Central memory CD8-positive, alpha-beta T cell (primary cell): ENCODE measurements around the gene FAM107B.

Experiments used
- ATAC-seq: fragments of 150-1000 bp; cut with Tn5 transposase; replicated peaks from 2 replicates; pipeline ENCODE4 v1.10.0; 2022; ENCODE audit warnings: mild to moderate bottlenecking, moderate FRiP score, moderate number of reproducible peaks; ENCODE audit not compliant: poor library complexity, severe bottlenecking; ENCODE audit errors: extremely low read depth
- DNase-seq, 2 donors: peaks; one replicate each; pipeline ENCODE4 v3.0.0; 2021; ENCODE audit warnings: low spot score in 2 of 2
- H3K27ac Mint-ChIP-seq: one replicate; pipeline ENCODE4 v1.8.0; 2022; ENCODE audit warnings: low read depth, mild to moderate bottlenecking, moderate library complexity, mixed read lengths
- H3K27me3 Mint-ChIP-seq: one replicate; pipeline ENCODE4 v1.8.0; 2022; ENCODE audit warnings: mixed read lengths
- H3K36me3 Mint-ChIP-seq: one replicate; pipeline ENCODE4 v1.8.0; 2022; ENCODE audit warnings: mild to moderate bottlenecking, moderate library complexity, mixed read lengths; ENCODE audit not compliant: insufficient read depth
- H3K4me1 Mint-ChIP-seq: one replicate; pipeline ENCODE4 v1.8.0; 2022; ENCODE audit warnings: mixed read lengths
- H3K4me3 Mint-ChIP-seq: one replicate; pipeline ENCODE4 v1.8.0; 2022; ENCODE audit warnings: mild to moderate bottlenecking, moderate library complexity, mixed read lengths
- H3K9me3 Mint-ChIP-seq: one replicate; pipeline ENCODE4 v1.8.0; 2022; ENCODE audit warnings: mixed read lengths

Gene FAM107B

DNA sequence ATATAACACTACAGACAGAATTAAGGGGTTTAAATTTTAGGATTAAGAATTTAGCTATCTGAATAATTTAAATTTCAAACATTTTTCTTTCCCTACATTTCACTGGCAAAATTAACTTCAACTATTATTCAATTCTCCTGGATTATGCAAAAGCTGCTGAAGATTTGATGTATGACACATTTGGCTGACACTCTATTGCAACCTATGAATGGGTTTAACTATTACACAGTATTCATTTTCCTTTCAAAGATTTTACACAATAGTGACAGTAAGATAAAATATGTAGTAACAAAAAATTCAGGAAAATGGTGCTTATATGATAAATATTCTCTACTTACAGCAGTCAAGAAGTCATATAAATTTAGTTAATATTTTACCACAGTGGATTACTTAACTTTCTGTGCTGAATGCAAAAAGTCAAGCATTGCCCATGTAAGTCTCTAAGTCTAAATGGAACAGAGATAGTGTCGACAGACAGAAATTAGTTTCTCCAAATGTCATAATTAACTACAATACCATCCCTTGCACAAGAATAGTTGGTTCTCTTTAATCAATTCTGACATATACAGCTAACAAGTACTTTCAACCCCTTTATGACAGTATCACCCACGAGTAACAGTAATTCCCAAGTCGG is 249.9 kb downstream of the FAM107B start:
- Mint-ChIP-seq H3K36me3 (peaks cover 76% of the 10 kb centered on the region), H3K27ac (peak overlapping the region; percentile 38), H3K27me3 (no peaks in the 10 kb centered on the region), H3K9me3 (no peaks in the 10 kb centered on the region), H3K4me1 (peaks cover 51% of the 10 kb centered on the region), H3K4me3 (no peak overlapping the region)
- DNase-seq (no peak), ATAC-seq (no peak)

DNA sequence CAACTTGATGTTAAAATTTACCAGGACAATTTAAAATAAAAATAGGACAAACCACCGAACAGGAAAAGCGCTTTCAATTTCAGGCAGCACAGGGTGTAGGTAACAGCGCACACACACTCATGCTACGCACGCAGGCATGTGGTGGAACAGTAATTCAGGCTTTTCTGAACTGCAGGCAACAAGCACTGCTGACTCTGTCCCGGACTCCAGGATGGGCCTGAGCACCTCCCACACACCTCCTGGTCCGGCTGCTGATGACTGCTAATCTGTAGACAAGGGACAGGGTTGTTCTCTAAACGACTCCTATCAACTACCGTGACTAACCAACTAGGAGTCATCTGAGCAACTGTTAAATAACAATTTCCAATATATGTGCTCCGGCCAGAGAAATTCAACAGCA is 251.4 kb downstream of the FAM107B start:
- peak overlapping the region; percentile 46 for H3K27ac Mint-ChIP-seq
- no peaks in the 10 kb centered on the region for H3K9me3 Mint-ChIP-seq
- H3K4me1 Mint-ChIP-seq: peaks cover 35% of the 10 kb centered on the region
- ATAC-seq: no peak
- no peaks in the 10 kb centered on the region for H3K27me3 Mint-ChIP-seq
- no peak for DNase-seq
- H3K4me3 Mint-ChIP-seq: no peak overlapping the region
- H3K36me3 Mint-ChIP-seq: peaks cover 71% of the 10 kb centered on the region

DNA sequence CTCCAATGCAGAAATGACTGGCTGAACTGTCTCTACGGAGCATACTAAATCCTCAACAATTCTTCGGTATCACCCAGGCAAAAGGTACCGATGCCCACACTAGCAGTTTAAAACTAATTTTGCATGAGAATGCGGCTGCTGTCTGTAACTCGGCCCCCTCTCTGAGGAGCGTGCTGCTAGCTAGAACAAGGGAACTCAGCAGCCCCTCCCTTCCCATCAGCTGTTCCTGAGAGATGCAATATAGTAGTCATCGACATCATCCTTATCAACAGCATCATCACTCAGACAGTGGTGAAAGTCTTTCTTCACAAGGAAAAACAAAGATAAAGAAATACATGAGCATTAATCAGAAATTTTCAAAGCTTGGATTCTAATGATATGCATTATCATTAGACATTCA is 254.9 kb downstream of the FAM107B start:
- H3K27ac Mint-ChIP-seq: no peak overlapping the region
- H3K4me1 Mint-ChIP-seq: peaks cover 21% of the 10 kb centered on the region
- no peak overlapping the region for H3K4me3 Mint-ChIP-seq
- DNase-seq: no peak
- peaks cover 58% of the 10 kb centered on the region for H3K36me3 Mint-ChIP-seq
- no peaks in the 10 kb centered on the region for H3K9me3 Mint-ChIP-seq
- H3K27me3 Mint-ChIP-seq: no peaks in the 10 kb centered on the region
- no peak for ATAC-seq

DNA sequence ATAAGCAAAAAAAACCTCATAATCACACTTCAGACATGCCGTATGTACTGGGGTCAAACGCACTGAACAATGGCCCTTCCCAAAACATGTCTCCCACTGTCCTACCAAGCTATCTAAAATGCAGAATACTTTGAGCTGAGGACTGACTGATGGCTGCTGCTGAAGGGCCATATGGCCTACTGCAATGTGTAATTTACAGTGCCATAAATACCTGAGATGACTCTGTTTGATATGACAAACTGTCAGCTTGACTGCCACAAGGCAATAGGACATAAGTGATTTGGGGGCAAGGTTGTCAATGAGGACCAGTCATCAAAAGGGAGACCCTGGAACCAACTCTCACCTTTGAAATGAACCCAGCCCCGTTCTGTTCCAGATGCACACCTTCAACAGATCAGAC is 256.5 kb downstream of the FAM107B start:
- Mint-ChIP-seq H3K27ac (no peak overlapping the region), H3K27me3 (no peaks in the 10 kb centered on the region), H3K4me3 (no peak overlapping the region), H3K9me3 (no peaks in the 10 kb centered on the region), H3K4me1 (peaks cover 11% of the 10 kb centered on the region), H3K36me3 (peaks cover 50% of the 10 kb centered on the region)
- DNase-seq (no peak), ATAC-seq (no peak)

DNA sequence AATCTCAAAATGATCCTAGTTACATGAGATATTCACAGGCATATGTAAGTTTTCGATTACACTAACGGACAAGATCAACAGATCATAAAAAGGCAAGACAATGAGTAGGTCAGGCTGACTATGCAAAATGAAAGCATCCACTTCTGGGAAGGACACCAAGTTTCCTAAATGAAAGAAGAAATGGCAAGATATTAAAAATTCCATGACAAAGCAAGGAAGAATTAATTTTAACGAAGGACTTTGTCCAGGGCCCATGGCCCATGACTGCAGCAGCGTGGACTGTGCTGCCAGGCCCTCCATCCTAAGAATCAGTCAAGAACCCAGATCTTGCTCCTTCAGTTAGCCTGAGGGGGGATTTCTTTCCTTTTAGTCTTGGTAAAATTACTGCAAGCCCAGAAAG is 261.6 kb downstream of the FAM107B start:
- H3K4me3 Mint-ChIP-seq: no peak overlapping the region
- H3K27ac Mint-ChIP-seq: peak overlapping the region; percentile 65
- H3K4me1 Mint-ChIP-seq: no peaks in the 10 kb centered on the region
- H3K27me3 Mint-ChIP-seq: no peaks in the 10 kb centered on the region
- DNase-seq: no peak
- ATAC-seq: no peak
- no peaks in the 10 kb centered on the region for H3K9me3 Mint-ChIP-seq
- H3K36me3 Mint-ChIP-seq: peaks cover 26% of the 10 kb centered on the region

DNA sequence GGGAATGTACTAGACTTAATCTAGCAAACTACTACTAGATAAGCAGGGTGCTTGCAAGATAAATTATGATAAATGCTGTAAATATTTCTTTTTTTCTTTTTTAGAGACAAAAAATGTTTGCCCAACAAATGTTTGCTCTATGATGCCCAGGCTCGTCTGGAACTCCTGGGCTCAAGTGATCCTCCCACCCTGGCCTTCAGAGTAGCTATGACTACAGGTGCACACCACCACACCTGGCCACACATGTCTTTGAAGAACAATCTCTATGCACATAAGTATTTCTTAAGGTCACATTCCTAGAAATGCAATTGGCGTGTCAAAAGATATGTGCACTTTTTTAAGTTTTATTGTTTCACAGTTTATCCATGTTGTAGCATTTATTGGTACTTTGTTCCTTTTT is 264.4 kb downstream of the FAM107B start:
- H3K36me3 Mint-ChIP-seq: peaks cover 18% of the 10 kb centered on the region
- no peaks in the 10 kb centered on the region for H3K27me3 Mint-ChIP-seq
- no peak overlapping the region for H3K27ac Mint-ChIP-seq

DNA sequence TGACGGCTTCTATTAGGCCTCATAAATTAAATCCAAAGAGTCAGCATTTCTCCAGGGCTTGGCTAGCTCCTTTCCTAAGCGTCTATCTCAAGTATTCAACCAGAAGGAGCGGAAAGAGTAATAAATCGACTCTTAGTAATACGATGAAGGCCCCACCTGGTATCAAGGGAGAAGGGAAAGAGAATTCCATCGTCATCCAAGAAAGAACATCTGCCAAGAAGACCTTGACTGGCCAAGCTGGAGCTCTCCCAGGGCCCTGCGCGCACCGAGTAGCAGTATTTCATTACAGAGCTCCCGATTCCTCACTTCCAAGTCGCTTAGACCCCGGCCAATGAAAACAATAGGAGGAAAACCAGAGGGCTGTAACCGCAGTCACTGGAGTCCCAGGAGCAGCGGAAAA is 266.0 kb downstream of the FAM107B start:
- H3K9me3 Mint-ChIP-seq: no peaks in the 10 kb centered on the region
- peaks cover 19% of the 10 kb centered on the region for H3K4me1 Mint-ChIP-seq
- ATAC-seq: no peak
- H3K27ac Mint-ChIP-seq: no peak overlapping the region
- H3K4me3 Mint-ChIP-seq: no peak overlapping the region
- peaks cover 18% of the 10 kb centered on the region for H3K36me3 Mint-ChIP-seq
- no peaks in the 10 kb centered on the region for H3K27me3 Mint-ChIP-seq
- no peak for DNase-seq

More for the DNA sequence above, 264.4 kb downstream of the FAM107B start:
- no peaks in the 10 kb centered on the region for H3K9me3 Mint-ChIP-seq
- H3K4me1 Mint-ChIP-seq: peaks cover 19% of the 10 kb centered on the region
- no peak overlapping the region for H3K4me3 Mint-ChIP-seq
- ATAC-seq (no peak), DNase-seq (no peak)

DNA sequence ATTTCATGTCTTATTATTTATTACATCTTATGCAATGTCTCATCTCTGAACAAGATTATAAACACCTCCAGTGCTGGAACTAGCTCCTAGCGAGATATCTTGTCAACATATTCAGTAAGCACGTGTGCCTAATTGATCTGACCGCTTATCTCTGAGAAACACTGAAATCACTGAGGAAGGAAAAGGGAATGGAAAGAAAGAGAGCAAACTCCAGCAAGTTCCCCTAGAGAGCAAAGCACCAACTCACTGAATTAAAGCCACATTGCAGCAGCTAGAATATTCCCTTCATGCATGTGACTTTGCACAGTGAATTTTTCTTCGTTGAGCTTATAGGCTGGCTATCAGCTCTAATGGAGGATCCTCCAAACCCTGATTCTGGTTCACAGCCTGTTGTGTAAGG is 266.9 kb downstream of the FAM107B start:
- DNase-seq: no peak
- no peaks in the 10 kb centered on the region for H3K27me3 Mint-ChIP-seq
- no peak overlapping the region for H3K4me3 Mint-ChIP-seq
- H3K36me3 Mint-ChIP-seq: peaks cover 14% of the 10 kb centered on the region
- H3K9me3 Mint-ChIP-seq: no peaks in the 10 kb centered on the region
- ATAC-seq: peak; percentile 30
- H3K27ac Mint-ChIP-seq: peak overlapping the region; percentile 82
- peaks cover 19% of the 10 kb centered on the region for H3K4me1 Mint-ChIP-seq

DNA sequence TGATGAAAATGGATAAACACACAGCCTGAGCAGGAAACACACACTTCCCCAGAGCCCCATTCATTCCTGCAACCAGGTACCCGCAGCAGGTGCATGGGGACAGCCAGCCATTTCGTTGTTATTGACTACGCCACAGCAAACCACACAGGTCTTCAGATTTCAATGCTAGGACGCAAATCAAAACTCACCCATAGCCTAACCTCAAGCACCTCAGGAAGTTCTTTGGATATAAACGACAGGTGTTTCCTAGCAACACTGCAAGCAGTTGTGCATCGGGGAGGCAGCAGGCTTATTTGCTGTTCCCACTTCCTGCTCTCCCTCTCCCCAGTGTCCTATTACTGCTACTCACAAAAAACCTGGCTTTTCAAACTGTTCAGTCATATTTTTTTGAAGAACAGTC is 267.5 kb downstream of the FAM107B start:
- H3K4me3 Mint-ChIP-seq: peak overlapping the region; percentile 23
- ATAC-seq (peak; percentile 89), DNase-seq (peak; percentile 22 to 35)
- H3K36me3 Mint-ChIP-seq: peaks cover 14% of the 10 kb centered on the region
- H3K9me3 Mint-ChIP-seq: no peaks in the 10 kb centered on the region
- H3K27ac Mint-ChIP-seq: peak overlapping the region; percentile 82
- no peaks in the 10 kb centered on the region for H3K27me3 Mint-ChIP-seq
- peaks cover 19% of the 10 kb centered on the region for H3K4me1 Mint-ChIP-seq

DNA sequence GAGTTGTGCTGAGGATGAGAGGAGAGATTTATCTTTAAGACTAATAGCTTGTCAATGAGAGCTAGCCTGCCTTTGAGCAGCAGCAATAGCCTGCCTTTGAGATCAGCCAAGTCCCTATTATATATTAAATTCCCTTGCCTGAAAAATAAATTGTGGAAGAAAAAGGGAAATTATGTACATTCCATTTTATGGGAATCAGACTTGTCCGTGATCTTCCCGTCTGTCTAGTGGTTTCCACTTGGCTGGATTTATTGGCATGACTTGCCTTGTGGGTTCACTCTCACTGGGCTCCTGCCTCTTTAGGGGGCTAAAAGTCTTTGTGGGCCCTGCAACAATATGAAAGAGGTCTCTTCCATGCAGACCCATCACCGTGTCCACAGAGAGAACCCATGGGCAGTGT is 272.3 kb downstream of the FAM107B start:
- peaks cover 13% of the 10 kb centered on the region for H3K4me1 Mint-ChIP-seq
- DNase-seq: no peak
- no peaks in the 10 kb centered on the region for H3K27me3 Mint-ChIP-seq
- H3K9me3 Mint-ChIP-seq: no peaks in the 10 kb centered on the region
- peaks cover 2% of the 10 kb centered on the region for H3K36me3 Mint-ChIP-seq
- H3K27ac Mint-ChIP-seq: no peak overlapping the region
- H3K4me3 Mint-ChIP-seq: no peak overlapping the region
- ATAC-seq: no peak

DNA sequence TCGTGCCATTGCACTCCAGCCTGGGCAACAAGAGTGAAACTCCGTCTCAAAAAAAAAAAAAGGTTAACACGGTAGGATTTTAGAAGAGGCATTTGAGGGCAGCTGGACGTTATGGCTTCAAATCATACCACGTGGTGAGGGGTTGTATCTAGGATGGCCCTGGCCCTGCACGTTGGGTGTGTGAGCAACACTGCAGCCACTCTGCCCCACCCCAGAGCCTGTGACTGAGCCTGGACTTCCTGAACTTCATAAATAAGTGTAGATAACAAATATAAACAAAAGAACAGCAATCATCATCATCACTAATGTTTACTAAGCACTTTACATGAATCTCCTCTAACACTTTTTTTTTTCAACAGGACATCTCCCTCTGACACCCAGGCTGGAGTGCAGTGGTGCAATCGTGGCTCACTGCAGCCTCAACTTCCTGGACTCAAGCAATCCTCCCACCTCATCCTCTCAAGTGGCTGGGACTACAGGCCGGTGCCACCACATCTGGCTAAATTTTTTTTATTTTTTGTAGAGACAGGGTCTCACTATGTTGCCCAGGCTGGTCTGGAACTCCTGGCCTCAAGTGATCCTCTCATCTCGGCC is 274.4 kb downstream of the FAM107B start:
- Mint-ChIP-seq H3K27ac (peak overlapping the region; percentile 23), H3K9me3 (no peaks in the 10 kb centered on the region), H3K4me1 (no peaks in the 10 kb centered on the region), H3K27me3 (no peaks in the 10 kb centered on the region), H3K4me3 (no peak overlapping the region), H3K36me3 (no peaks in the 10 kb centered on the region)
- ATAC-seq: no peak
- DNase-seq: no peak

DNA sequence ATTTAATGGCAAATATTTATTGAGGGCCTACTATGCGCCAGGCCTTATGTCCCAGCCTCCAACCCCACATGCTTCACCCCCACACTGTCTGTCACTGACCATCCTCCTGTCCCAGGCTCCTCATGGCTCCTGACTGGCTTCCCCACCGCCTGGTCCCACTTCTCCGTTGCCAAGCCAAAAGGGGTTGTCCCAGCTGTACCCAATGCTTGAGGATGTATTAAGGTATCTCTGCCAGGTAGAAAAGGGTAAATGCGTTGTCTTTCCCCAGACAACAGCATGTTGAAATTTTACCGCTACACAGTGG is 275.1 kb downstream of the FAM107B start:
- ATAC-seq (no peak), DNase-seq (no peak)
- Mint-ChIP-seq H3K27me3 (no peaks in the 10 kb centered on the region), H3K4me3 (no peak overlapping the region), H3K36me3 (no peaks in the 10 kb centered on the region), H3K9me3 (no peaks in the 10 kb centered on the region), H3K4me1 (no peaks in the 10 kb centered on the region), H3K27ac (peak overlapping the region; percentile 23)

DNA sequence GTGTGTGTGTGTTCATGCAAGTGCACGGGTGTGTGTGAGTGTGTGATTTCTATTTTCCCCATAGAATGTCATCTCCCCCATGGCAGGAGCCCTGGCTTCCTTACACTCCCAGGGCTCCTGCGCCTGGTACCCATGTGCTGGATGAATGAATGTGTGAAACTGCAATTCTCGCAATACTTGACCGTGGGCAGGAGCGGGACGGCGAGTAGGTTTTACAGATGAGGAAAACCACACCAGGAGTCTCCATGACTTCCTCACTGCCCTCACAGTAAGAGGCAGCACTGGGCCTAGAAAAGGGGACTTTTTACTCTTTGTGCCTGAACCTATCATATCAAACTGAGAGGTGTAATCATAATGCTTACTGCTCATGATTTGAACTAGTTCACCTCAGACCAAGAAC is 276.4 kb downstream of the FAM107B start:
- H3K36me3 Mint-ChIP-seq: peaks cover 1% of the 10 kb centered on the region
- no peaks in the 10 kb centered on the region for H3K27me3 Mint-ChIP-seq
- no peaks in the 10 kb centered on the region for H3K9me3 Mint-ChIP-seq
- H3K27ac Mint-ChIP-seq: no peak overlapping the region
- H3K4me1 Mint-ChIP-seq: no peaks in the 10 kb centered on the region
- no peak overlapping the region for H3K4me3 Mint-ChIP-seq
- no peak for ATAC-seq
- no peak for DNase-seq
